Endodermal cell (in vitro differentiated cells): ENCODE results near the gene SATB1. TPM values are rescaled to one million over a fixed set of nuclear protein-coding genes. Genes with fewer than 3 reads are reported as not detected.

ENCODE experiments used
- DNase-seq: peaks from one replicate; pipeline ENCODE4 v3.0.0-alpha.2; 2017
- H3K27ac ChIP-seq: 2 replicates; pipeline ENCODE4 v1.5.1; 2013; ENCODE audit warnings: mild to moderate bottlenecking, low read depth, low read length, moderate library complexity
- H3K27me3 ChIP-seq: 2 replicates; pipeline ENCODE4 v1.6.1; 2013; ENCODE audit warnings: mild to moderate bottlenecking, low read length, moderate library complexity; ENCODE audit not compliant: insufficient read depth, control insufficient read depth, poor library complexity, severe bottlenecking
- H3K36me3 ChIP-seq: 2 replicates; pipeline ENCODE4 v1.7.0; 2013; ENCODE audit warnings: mild to moderate bottlenecking, low read length, moderate library complexity; ENCODE audit not compliant: control insufficient read depth, insufficient read depth
- H3K4me1 ChIP-seq: one replicate; pipeline ENCODE4 v1.7.0; 2013; ENCODE audit warnings: low read length; ENCODE audit not compliant: control insufficient read depth, insufficient read depth
- H3K4me3 ChIP-seq: 2 replicates; pipeline ENCODE4 v1.5.1; 2013; ENCODE audit warnings: mild to moderate bottlenecking, low read length, moderate library complexity
- H3K9ac ChIP-seq: 2 replicates; pipeline ENCODE4 v1.6.1; 2013; ENCODE audit warnings: mild to moderate bottlenecking, low read length, moderate library complexity; ENCODE audit not compliant: poor library complexity, severe bottlenecking; ENCODE audit errors: extremely low read depth
- H3K9me3 ChIP-seq: 2 replicates; pipeline ENCODE4 v1.6.1; 2013; ENCODE audit warnings: mild to moderate bottlenecking, low read length, moderate library complexity; ENCODE audit not compliant: control insufficient read depth
- H3K27ac Mint-ChIP-seq: 2 replicates; pipeline ENCODE4 v1.8.0; 2020; ENCODE audit warnings: mixed read lengths
- H3K27me3 Mint-ChIP-seq: 2 replicates; pipeline ENCODE4 v1.8.0; 2021; ENCODE audit warnings: mild to moderate bottlenecking, mixed read lengths; ENCODE audit not compliant: insufficient read depth
- H3K36me3 Mint-ChIP-seq: 2 replicates; pipeline ENCODE4 v1.8.0; 2020; ENCODE audit warnings: low read depth, mixed read lengths
- H3K4me1 Mint-ChIP-seq: 2 replicates; pipeline ENCODE4 v1.8.0; 2020; ENCODE audit warnings: mixed read lengths
- H3K4me3 Mint-ChIP-seq: 2 replicates; pipeline ENCODE4 v1.8.0; 2020; ENCODE audit warnings: mild to moderate bottlenecking, moderate library complexity, mixed read lengths
- H3K9me3 Mint-ChIP-seq: 2 replicates; pipeline ENCODE4 v1.8.0; 2020; ENCODE audit warnings: mild to moderate bottlenecking, mixed read lengths
- WGBS, 2 experiments: methylation state at CpG; one replicate each; pipeline versions ENCODE4 v1.1.5 to v1.1.7; 2013; ENCODE audit warnings: missing lambda C conversion rate in 2 of 2, mixed read lengths in 1 of 2; ENCODE audit not compliant: insufficient coverage in 1 of 2, insufficient read length in 1 of 2; 5-methylcytosine and 5-hydroxymethylcytosine counted together
- total RNA-seq, 2 donors: library from RNA; stranded (reverse); fragmentation: NEBNext Ultra II Directional in 1 of 2; extraction: Animal tissue kit (Norgen Biotek cat#: 25700) in 1 of 2; gene quantifications; 2 replicates in 1 of 2; 3 replicates in 1 of 2; pipeline ENCODE4 v1.2.1, GENCODE V29; 2021
- TF ChIP-seq, protein P1 (sequence below): fragments of 200-600 bp; sonication (generic); conservative IDR thresholded peaks from 2 replicates; pipeline ENCODE4 v1.5.0; 2021; ENCODE audit warnings: antibody characterized with exemption, mild to moderate bottlenecking

SATB1 gene
- total RNA-seq, 2 donors from 2014 or later = 31.5 to 38.6 TPM

DNA sequence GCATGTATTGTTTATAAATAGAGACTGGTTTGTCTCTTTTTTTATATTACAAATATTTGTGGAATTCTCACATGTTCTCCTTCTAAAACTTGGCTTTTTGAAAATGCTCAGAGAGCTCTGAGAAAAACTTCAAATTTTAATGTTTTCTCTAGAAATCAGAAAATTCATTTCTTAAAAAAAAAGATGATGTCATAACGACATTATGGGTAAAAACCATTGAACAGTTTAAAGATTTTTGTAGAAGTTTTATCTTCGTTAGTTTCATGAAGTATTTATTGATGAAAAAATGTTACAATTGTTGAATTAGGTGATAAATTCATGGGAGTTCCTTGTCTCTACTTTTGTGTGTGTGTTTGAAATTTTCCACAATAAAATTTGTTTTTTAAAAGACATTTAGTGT is 81.3 kb downstream of the SATB1 start:
- no peak overlapping the region for H3K4me3 Mint-ChIP-seq
- H3K27ac ChIP-seq = no peak overlapping the region
- 67 to 68% methylated on average over 2 of the region's 2 CpGs for WGBS, 2 experiments
- H3K27ac Mint-ChIP-seq = no peak overlapping the region
- no peaks in the 10 kb centered on the region for H3K9me3 ChIP-seq
- H3K36me3 ChIP-seq = peaks cover 12% of the 10 kb centered on the region
- no peak for DNase-seq
- no peaks in the 10 kb centered on the region for H3K4me1 ChIP-seq
- H3K27me3 ChIP-seq = no peaks in the 10 kb centered on the region
- H3K4me3 ChIP-seq = no peak overlapping the region
- H3K9me3 Mint-ChIP-seq = no peaks in the 10 kb centered on the region
- TF ChIP-seq, protein P1, sequence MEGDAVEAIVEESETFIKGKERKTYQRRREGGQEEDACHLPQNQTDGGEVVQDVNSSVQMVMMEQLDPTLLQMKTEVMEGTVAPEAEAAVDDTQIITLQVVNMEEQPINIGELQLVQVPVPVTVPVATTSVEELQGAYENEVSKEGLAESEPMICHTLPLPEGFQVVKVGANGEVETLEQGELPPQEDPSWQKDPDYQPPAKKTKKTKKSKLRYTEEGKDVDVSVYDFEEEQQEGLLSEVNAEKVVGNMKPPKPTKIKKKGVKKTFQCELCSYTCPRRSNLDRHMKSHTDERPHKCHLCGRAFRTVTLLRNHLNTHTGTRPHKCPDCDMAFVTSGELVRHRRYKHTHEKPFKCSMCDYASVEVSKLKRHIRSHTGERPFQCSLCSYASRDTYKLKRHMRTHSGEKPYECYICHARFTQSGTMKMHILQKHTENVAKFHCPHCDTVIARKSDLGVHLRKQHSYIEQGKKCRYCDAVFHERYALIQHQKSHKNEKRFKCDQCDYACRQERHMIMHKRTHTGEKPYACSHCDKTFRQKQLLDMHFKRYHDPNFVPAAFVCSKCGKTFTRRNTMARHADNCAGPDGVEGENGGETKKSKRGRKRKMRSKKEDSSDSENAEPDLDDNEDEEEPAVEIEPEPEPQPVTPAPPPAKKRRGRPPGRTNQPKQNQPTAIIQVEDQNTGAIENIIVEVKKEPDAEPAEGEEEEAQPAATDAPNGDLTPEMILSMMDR = no peak
- peaks cover 16% of the 10 kb centered on the region for H3K4me1 Mint-ChIP-seq
- H3K36me3 Mint-ChIP-seq = peaks cover 2% of the 10 kb centered on the region
- no peaks in the 10 kb centered on the region for H3K27me3 Mint-ChIP-seq
- H3K9ac ChIP-seq = no peak overlapping the region

DNA sequence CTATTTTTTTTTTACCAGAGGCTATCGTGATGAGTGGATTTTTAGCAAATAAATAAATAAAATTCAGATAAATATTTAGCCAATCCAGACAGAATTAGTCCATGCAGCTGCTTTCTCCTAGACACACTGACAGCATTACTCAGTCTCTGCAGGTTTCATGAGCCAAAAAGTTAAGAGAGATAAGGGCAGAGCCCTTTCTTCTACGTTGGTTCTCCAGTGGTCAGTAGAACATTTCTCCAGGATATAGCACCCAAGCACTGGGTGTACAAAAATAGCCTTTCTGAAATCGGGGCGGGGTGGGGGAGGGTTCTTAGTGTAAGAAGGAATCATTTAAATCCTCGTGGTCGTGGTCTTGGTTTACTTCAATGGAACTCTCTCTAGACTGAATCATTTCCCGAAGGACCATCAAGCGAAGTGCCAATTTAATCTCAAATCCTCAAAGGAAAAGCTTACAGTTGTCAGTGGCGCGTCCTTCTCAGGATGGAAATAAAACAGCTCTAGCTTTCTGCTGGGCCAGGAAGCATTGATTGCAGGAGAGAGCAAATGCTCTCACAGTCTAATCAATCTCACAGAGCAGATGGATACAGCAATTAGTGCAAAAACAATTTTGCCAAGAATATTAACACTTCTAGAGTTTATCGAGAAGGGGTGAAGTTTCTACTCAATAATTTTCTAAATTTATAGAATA is 86.2 kb downstream of the SATB1 start:
- no peak overlapping the region for H3K4me3 ChIP-seq
- DNase-seq = no peak
- Mint-ChIP-seq H3K4me3 (no peak overlapping the region), H3K27me3 (no peaks in the 10 kb centered on the region), H3K9me3 (no peaks in the 10 kb centered on the region), H3K27ac (no peak overlapping the region), H3K4me1 (peaks cover 12% of the 10 kb centered on the region), H3K36me3 (peaks cover 1% of the 10 kb centered on the region)
- H3K9me3 ChIP-seq = no peaks in the 10 kb centered on the region
- no peaks in the 10 kb centered on the region for H3K27me3 ChIP-seq
- H3K27ac ChIP-seq = no peak overlapping the region
- no peaks in the 10 kb centered on the region for H3K36me3 ChIP-seq
- TF ChIP-seq, protein P1 = no peak
- 91 to 97% methylated on average over 9 to 10 of the region's 11 CpGs for WGBS, 2 experiments
- no peaks in the 10 kb centered on the region for H3K4me1 ChIP-seq
- H3K9ac ChIP-seq = no peak overlapping the region

GRCh38 chr3:18337231-18337630 is 87.9 kb downstream of the SATB1 start:
- no peak for DNase-seq
- Histone ChIP-seq H3K27me3 (no peaks in the 10 kb centered on the region), H3K9ac (no peak overlapping the region), H3K36me3 (no peaks in the 10 kb centered on the region), H3K4me3 (no peak overlapping the region), H3K9me3 (no peaks in the 10 kb centered on the region), H3K4me1 (no peaks in the 10 kb centered on the region), H3K27ac (no peak overlapping the region)
- H3K36me3 Mint-ChIP-seq = peaks cover 12% of the 10 kb centered on the region
- H3K4me1 Mint-ChIP-seq = peaks cover 8% of the 10 kb centered on the region
- no peaks in the 10 kb centered on the region for H3K27me3 Mint-ChIP-seq
- no peak overlapping the region for H3K4me3 Mint-ChIP-seq
- TF ChIP-seq, protein P1 = no peak
- peaks cover 12% of the 10 kb centered on the region for H3K9me3 Mint-ChIP-seq
- whole genome bisulfite sequencing, 2 experiments = 77% methylated on average over 1 of the region's 1 CpG; no CpG with 5 or more reads in 1 of the 2 experiments
- H3K27ac Mint-ChIP-seq = no peak overlapping the region
